AG08395 (cell line): ENCODE results near the gene RDH16.
"Not testable (repeated sequence)": the region's sequence is repeated elsewhere in the genome, so short reads cannot be mapped to it uniquely, and the experiment has no call there.

ENCODE experiments used
- DNase-seq: peaks from one replicate; pipeline ENCODE4 v3.0.0; 2012; ENCODE audit warnings: mixed read lengths, low spot score

The RDH16 gene

DNA sequence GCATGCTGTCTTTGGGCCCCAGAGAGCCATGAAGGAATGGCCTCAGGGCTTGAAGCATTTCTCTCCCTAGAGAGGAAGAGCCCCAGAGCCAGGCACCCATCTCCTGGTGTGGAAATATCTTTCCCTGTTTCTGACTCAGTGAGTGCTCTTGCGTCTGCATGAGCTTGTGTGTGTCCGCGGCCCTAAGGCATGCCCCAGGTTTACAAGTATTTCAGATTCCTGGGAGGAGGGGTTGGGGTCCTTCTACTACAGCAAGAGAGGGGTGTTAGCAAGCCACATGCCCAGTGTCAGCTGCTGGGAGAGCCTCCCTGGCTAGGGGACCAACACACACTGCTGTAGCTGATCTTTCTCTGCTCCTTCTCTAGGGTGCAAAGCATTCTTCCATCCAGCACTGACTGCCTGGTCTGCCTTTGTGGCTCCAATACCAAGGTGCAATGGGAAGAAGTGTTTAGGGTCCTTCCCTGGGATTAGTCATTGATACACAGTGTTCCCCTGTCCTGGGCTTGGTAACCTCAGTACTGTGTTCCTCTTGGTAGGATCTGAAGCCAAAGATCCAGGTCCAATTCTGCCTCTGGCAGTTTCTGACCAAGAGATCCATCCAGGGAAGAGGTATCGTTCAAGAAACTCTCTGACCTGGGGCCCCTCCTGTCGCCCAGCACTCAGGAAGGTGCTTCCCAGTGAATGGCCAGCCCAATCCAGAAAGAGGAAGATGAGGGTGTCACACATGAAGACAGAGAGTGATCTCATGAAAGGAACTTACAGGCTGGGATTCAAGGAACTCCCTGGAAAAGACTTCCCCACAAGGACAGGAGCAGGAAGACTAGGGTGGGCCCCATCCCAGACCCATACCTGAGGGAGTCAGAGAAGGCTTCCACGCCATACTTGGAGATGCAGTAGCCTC lies 3.1 kb downstream of the RDH16 start:
- DNase-seq, result no peak

DNA sequence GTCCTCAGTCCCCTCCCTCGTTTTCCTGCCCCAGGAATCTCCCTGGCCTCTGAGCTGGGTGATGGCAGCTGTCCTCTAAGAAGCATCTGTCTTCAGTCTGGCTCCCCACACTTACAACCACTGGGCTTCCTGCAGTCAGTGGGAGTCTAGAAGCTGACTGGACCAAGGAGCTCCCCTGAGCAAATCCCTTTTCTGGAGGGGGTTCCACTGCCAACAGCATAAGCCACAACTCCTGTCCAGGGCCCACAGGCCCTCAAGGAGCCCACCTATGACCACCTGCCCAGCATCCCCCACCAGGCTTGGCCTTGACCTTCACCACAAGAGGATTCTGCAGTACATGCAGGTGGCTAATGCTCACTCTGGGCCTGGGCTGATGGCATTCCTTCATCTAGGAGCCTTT lies 4.1 kb downstream of the RDH16 start:
- DNase-seq, result no peak

DNA sequence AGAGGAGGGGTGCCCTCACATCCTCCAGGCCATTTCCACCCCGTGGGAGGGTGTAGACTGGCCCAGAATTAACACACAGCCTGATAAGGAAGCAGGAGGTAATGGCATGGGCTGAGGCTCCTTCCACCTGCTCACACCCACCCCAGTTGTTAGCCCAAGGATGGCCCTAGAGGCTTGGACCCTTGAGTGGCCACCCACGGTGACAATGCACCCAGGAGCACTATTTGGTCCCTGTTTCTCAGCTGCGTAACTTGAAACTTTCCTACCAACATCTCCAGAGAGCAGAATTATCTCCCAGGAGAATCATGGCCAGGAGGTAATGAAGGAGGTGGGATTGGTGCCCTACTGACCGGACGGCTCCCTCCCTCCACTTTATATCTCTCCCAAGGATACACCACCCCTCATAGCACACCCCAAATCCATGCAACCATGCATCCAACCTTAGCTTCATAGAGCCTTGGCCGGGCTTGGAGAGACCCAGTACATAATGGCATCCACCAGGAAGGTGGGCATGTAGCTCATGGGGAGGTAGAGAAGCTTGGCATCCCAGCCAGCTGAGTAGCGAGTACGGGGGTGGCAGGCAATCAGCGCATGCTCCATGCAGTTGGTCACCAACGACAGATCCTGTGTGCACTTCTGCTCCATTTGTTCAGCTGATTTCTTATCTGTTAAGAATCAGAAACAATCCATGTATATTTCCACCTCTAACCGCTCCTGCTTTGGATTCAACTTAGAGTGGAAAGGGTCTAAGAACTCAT lies 5.6 kb downstream of the RDH16 start:
- DNase-seq, result no peak

DNA sequence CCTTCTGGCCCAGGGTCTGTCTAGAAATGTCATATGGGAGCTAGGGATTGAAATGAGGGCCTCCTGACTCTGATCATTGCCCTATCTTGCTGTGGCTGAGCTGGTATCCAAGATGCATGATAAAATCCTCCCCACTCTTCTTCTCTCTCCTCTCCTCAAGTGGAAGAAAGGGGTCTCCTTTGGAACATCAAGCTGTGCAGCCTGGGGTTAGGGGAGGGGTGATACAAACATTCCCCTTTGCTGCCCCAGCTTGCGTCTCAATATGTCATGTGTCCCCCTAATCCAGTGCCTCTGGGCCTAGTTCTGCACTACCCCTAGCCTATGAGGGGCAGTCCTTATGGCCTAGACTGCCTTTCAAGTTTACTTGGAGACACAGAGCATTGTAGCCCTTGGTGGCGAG lies 8.5 kb downstream of the RDH16 start:
- no peak for DNase-seq

DNA sequence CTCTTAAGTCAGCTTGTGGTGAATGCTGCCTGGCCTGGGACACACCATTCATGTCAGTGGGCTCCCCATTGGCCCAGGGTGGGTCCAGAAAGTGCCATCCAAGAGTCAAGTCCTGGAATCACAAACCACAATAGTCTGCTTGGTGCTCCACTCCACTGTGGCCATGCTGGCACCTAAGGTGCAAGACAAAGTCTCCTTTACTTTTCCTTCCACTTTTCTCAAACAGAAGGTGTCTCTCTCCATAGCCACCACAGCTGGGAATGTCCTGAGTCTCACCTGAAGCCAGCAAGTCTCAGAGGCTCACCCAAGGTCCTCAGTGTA lies 9.0 kb downstream of the RDH16 start:
- DNase-seq, result no peak

DNA sequence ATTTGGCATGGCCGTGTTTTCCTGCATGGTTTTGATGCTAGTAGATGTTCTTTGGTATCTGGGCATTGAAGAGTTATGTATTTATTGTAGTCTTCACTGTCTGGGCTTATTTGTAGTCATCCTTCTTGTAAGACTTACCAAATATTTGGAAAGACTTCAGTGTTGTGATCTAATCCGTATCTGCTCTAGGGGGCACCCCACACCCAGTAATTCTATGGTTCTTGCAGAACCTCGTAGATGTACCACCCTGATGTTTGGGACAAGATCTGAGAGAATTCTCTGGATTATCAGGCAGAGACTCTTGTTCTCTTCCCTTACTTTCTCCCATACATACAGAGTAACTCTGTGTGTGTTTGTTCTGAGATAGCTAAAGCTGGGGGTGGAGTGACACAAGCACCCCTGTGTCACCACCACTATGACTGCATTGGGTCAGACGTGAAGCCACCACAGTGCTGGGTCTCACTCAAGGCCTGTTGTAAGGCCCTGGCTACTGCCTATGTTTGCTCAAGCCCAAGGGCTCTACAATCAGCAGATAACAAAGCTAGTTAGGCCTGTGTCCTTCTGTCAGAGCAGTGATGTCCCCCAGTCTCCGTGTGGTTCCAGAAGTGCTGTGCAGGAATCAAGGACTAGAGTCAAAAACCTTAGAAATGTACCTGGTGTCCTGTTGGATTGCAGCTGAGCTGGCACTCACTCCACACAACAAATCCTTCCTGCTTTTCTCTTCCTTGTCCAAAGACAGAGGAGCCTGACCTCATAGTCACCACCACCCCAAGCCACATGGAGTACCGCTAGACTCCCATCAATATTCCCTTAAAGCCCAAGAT lies 9.6 kb downstream of the RDH16 start:
- DNase-seq, result no peak

DNA sequence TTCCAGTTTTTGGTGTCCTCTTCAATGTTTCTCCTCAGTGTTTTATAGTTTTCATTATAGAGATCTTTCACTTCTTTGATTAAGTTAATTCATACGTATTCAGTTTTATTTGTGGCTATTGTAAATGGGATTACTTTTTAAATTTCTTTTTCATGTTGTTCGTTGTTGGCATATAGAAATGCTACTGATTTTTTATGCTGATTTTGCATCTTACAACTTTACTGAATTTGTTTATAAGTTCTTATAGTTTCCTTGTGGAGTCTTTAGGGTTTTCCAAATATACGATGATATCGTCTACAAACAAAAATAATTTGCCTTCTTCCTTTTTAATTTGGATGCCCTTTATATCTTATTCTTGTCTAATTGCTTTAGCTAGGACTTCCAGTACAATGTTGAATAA lies 13.5 kb downstream of the RDH16 start:
- no peak for DNase-seq

DNA sequence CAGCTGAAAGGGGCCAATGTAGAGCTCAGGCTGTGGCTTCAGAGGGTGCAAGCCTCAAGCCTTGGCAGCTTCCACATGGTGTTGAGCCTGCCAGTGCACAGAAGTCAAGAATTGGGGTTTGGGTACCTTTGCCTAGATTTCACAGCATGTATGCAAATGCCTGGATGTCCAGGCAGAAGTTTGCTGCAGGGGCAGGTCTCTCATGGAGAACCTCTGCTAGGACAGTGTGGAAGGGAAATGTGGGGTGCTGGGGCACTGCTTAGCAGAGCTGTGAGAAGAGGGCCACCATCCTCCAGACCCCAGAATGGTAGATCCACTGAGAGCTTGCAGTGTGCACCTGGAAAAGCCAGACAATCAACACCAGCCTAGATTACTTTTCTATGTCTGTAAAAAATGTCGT lies 14.0 kb downstream of the RDH16 start:
- DNase-seq, result not testable (repeated sequence)

DNA sequence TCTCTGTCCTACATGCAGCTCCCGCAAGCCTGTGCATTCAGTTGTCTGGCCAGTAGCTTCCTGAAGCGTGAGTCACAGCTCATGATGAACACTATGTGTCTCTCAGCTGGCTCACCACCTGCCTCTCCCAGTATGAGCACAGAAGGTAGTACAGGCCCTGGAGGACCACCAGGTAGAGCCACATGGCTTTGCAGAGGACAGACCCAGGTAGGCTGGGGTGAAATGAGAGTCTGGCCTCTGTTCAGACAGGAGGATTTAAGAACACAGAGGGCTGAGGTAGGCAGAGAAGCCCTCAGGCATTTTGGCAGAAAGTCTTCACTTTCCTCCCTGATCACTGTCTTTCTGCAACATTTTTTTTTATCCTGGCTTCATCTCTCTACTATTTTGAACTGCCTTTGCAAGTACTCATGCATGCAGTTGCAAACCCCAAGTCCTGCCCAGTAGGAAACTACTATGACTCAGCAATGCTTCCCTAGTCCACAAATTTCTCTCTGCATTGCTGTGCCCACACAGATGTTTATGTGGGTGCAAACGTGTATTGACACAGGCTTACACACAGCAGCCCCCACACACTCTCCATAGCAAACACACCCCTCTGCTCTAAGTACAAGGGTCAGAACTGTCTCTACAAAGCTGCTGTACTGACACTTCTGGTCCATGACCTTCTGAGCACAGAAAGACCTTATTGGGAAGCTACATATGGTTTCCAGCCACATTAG lies 15.9 kb downstream of the RDH16 start:
- peak; percentile 68 for DNase-seq

DNA sequence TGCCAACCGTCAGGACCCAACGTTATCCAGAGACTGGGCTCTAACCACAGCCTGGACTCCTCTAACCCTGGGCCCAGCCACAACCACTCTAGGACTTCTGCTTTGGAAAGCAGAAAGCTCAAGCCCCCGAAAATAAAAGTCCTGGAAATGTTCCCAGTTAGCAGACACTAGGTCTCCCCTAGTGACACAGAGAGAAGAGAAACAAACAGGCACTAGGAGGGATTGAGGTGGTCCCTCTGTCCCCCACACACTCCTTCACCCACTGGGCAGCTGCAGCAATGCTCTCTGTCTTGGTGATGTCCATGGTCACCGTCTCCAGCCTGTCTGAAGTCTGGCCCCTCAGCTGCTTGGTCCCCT lies 16.5 kb downstream of the RDH16 start:
- DNase-seq, result not testable (repeated sequence)

DNA sequence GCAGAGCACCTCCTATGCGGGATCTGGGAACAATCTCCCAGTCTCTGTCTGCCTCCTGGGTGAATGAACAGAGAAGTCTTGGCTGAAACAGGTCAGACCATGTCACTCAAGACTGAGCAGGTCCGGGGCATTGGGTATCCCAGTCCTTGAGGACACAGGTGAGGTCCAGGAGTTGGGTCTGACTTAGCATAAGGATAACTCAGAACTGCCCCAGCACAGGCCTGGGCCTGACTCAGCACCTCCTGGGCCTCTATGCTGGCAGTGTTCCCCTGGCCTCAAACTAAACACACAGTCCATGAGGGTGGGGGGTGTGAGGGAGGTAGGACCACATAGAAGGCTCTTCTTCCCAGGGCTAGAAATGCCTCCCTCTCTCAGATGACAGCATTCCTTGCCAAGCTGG lies 21.7 kb downstream of the RDH16 start:
- no peak for DNase-seq

DNA sequence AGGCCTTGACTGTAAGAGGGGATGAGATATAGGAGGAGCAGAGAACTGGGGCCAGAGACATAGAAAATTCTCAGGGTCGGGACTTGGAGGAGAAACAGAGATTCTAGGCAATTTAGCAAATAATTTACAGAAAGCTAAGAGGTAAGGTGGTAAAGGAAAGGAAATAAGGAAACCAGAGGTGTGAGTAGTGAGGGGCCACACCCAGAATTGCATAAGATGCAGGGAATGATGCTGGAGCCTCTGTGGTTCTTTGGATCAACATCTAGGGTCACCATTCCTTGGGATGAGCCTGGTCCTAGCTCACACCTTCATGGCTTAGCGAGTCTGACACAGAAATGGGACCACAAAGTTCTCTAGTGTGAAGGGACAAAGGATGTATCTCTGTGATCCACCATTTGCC lies 22.3 kb downstream of the RDH16 start:
- no peak for DNase-seq

DNA sequence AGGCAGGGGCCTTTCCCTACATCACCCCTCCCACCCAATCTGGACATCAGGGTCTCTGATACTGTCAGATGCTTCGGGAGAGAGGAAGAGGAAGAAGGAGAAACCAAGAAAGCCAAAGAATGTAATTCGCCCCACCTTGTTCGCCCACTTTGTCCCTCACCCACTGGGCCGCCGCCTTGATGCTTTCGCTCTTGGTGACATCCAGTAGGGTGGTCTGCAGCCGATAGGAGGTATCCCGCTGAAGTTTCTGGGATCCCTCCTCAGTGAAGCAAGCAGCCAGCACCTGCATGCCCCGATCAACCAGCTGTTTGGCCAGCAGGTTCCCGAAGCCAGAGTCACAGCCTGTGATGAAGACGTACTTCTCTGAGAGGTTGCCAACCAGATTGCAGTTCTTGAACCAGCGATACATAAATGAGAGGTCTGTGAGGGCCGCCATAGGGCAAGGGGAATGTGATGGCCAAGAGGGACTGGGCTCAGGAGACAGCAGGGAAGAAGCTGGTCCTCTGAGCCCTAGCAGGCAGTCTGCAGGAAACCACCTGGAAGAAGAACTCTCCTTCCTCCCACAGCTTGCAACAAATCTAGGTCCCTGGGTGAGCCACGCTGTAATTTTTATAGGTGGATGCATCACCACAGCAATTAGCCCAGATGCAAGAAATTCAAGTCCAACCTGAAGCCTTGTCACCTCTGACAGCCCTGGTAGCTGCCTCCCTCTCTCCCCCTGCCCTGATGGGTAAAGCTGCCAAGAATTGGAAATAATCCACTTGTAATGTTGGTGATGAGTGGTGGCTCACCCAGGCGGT lies 23.4 kb downstream of the RDH16 start, which contains the start of gene SDR9C7:
TSS of gene SDR9C7 (minus strand) at position 583 of the 800 bp plus-strand sequence. CDS start at position 436, 147 bp downstream.
- DNase-seq, result no peak

DNA sequence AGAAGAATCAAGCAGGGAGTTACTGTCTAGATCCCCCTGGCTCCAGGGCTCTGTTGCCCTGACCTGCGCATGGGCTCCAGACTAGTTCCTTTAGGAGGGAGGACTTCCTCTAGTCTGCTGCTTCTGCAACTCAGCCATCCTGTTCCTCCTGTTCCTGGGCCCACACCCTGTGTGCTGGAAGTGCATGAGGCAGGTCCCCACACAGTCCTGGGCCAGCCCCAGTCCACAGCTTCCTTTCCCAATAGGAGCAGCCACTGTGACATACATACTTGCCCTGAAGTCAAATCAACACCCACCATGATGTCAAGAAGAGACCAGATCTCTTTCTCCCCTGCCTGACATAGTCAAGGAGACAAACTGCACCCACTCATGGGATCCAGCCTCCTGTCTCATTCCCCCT lies 24.5 kb downstream of the RDH16 start:
- DNase-seq, result no peak

DNA sequence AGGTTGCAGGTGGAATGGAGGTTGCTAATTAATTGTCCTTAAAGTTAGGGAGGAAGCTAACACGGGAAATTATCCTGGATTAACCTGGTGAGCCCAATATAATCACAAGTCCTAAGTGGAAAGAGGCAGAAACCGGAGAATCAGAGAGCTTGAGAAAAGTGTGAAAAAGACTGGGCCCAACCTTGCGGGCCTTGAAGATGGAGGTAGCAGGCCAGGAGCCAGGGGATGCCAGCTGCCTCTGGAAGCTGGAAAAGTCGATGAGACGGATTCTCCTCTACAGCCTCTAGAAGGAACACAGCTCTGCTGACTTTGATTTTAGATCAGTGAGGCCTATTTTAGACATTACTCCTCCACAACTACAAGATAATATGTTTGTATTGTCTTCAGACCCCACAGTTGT lies 25.3 kb downstream of the RDH16 start:
- no peak for DNase-seq

DNA sequence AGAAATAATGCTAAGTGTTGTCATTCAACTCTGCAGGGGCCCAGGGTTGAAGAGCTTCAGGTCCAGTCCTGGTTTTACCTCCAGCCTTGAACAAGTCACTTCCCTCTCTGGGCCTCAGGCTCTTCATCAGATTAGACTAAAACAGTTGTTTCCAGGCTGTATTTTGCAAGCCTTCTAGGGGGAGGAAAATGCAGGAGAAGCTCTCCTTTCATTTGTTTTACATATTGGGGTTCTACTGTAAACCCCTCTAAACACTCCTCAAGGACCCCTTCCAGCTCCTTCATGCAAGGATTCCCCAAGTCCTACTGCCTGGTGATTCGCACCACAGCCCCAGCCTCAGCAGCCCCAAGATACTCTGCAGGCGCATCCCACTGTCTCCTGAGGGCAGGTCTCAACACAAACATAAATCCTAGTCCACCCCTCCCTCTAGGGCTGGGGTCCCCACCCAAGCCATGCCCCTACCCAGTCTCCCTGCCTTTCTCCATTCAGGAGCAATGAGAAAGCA lies 25.9 kb downstream of the RDH16 start:
- DNase-seq, result peak; percentile 11

DNA sequence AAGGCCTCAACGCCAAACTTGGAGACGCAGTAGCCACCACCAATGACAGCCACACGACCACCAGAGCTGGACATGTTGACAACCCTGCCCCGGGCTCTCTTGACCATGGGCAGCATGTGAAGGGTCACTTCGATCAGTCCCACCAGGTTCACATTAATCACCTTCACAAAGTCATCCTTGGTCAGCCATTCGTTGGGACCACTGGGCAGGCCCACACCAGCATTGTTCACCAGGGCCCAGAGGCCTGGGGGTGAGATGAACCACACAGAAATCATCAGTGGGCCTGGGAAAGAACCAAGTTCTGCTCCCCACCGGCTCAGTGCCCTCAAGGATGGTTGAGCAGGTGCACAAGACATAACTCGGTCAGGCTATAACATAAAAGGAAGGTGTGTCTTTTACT lies 27.2 kb downstream of the RDH16 start:
- no peak for DNase-seq

DNA sequence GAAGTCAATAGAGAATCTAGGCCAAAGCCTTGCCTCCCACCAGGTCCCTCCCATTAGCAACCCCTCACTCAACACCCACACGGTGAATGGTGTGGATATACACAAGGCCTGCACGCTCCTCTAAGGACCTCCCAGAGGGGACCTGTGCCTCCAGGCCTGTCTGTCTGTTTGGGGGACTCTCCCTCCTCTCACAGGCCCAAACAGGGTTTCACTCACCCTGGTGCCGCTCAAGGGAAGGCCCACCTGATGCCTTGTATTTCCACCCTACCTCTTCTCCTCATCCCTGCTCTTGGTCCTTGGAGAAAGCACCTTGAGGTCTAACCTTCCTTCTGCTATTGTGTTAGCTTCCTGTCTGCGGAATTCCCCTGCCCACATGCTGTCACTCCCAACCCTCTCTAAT lies 27.6 kb downstream of the RDH16 start:
- DNase-seq, result no peak

DNA sequence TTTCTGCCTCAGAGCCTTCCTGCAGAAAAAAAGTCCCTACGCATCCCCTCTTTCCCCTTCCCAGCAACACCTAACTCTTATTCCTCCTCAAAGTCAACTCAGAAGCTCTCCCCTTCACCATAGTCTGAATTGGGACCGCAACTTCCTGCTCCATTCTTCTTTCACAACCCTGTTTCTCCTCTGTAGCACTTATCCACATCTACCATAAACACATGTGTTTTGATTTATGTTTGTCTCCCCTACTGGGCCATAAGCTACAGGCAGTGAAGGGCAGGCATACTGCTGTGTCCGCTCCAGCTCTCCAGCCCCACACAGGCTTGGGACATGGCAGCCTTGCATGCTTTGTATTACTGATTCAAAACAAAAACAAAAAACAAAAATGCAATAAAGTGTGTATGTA lies 29.1 kb downstream of the RDH16 start:
- no peak for DNase-seq

DNA sequence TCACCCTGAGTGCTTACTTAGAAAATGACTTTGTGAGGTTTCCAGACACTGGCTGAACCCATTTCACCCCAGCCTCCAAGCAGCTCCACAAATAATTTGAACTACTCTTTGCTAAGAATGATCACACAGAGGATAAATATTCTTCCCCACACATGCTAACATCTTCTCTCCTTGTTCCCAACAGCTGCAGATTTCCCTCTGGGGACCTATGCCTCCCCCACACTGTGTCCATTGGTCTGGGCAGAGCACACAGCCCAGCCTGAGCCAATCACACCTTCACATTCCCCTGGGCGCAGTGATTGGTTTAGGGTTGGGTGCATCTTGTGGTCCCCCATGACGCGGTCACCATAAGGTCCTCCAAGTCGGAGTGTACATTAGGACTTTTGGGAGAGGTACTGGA lies 30.1 kb downstream of the RDH16 start:
- DNase-seq, result no peak

DNA sequence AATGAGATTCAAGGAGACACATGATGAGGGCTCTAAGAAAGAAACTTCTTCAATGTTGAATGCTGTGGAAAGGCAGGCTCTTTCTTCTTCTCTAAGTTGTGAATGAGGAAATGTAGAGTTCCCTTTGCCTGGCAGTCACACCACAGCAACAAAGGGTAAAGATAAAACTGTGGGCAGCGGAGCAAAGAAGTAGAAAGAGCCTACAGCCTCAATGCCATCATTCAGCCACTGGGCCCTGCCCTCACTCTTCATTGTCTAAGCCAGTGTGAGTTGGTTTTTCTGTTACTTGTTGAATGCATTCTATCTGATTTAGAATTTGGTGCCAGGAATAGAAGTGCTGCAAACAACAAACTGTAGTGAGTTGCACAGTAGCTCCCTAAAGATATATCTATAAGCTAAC lies 35.4 kb downstream of the RDH16 start:
- no peak for DNase-seq
